ENCODE results near the gene HYAL3. TPM values are rescaled to one million over a fixed set of nuclear protein-coding genes. Genes with fewer than 3 reads are reported as not detected.

HYAL3 gene
- total RNA-seq, 4 donors from 2014 or later, result 1.2 to 17.9 (median 1.8) TPM

DNA sequence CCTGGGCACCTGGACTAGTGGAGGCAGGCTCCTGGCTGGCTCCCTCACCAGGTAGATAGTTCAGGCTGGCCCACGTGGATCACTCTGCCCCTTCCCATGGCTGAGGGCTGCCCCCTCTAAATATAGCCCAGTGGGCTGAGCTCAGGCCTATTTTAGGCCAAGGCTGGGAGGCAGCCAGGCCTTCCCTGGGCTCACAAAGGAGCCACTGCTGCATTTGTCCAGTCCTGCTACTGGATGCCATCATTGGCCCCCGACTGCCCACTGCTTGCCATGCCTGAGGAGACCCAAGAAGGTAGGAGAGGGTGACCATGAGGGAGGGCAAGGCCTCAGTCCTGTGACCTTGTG, 20.4 kb downstream of the HYAL3 start, which contains the start of gene LSMEM2:
LSMEM2 (plus strand) TSS at position 208 of the 345 bp plus-strand sequence; CDS start at position 235, 27 bp downstream.
- Histone ChIP-seq H3K27me3 (peaks cover 0 to 15% of the 10 kb centered on the region in 2 donors), H3K27ac (peak within 1 kb of the TSS in 3 of 4 donors; percentile 34 to 68 (median 66)), H3K36me3 (peaks cover 0 to 19% (median 0%) of the 10 kb centered on the region in 3 donors), H3K4me3 (no peak within 1 kb of the TSS), H3K4me1 (peaks cover 0 to 47% (median 25%) of the 10 kb centered on the region in 4 donors), H3K9me3 (no peaks in the 10 kb centered on the region)
- no peak for DNase-seq (ENCODE audit: low spot score in 2 of 2)
- TF ChIP-seq POLR2A (IDR thresholded peaks at IDR 0.05), result peak in 1 of 2 donors; percentile 19
- TF ChIP-seq, protein P1, sequence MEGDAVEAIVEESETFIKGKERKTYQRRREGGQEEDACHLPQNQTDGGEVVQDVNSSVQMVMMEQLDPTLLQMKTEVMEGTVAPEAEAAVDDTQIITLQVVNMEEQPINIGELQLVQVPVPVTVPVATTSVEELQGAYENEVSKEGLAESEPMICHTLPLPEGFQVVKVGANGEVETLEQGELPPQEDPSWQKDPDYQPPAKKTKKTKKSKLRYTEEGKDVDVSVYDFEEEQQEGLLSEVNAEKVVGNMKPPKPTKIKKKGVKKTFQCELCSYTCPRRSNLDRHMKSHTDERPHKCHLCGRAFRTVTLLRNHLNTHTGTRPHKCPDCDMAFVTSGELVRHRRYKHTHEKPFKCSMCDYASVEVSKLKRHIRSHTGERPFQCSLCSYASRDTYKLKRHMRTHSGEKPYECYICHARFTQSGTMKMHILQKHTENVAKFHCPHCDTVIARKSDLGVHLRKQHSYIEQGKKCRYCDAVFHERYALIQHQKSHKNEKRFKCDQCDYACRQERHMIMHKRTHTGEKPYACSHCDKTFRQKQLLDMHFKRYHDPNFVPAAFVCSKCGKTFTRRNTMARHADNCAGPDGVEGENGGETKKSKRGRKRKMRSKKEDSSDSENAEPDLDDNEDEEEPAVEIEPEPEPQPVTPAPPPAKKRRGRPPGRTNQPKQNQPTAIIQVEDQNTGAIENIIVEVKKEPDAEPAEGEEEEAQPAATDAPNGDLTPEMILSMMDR (IDR thresholded peaks at IDR 0.05), result no peak
- no peak for TF ChIP-seq EP300 (IDR thresholded peaks at IDR 0.05)
- WGBS, 2 donors, result 17 to 36% methylated on average over 1 to 2 of the region's 2 CpGs

DNA sequence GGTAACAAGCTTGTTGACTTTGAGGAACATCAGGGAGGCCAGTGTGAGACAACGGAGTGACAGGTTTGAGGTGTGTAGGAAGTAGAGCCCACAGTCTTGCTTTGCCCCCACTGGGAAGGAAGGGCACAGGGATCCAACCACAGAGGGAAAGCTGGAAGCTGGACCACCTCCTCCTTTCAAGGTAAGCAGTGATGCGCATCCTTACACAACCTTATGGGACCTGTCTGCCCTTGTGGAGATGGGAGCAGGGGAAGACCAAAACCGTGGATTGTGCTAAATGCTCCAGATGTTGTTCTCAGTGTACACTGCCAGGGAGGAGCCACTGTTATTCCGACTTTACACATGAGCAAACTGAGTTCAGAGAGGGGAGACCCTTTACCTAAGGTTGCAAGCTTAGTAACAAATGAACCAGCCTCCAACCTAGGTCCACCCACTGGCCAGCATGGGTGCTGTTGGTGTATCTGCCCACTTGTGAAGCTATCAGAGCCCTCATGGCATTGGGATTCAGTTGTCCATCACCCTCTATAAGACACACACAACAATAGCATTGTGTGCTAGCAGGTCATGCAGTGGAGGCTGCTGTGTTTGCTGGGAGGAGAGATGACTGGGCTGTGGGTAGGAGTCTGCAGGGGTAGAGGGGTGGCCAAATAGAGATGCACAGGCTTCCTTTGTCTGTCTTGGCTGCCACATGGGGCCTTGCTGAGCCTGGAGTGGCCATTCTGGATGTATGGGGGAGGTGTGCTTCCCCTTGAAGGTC, 20.9 kb downstream of the HYAL3 start:
- no peak for DNase-seq (ENCODE audit: low spot score in 2 of 2)
- Histone ChIP-seq H3K27ac (peak overlapping the region in 2 of 4 donors; percentile 66 to 68), H3K4me1 (peaks cover 0 to 52% (median 30%) of the 10 kb centered on the region in 4 donors), H3K27me3 (peaks cover 0 to 15% of the 10 kb centered on the region in 2 donors), H3K4me3 (no peak overlapping the region), H3K36me3 (peaks cover 0 to 19% (median 0%) of the 10 kb centered on the region in 3 donors), H3K9me3 (no peaks in the 10 kb centered on the region)
- TF ChIP-seq, protein P1 (IDR thresholded peaks at IDR 0.05), result no peak
- no peak for TF ChIP-seq POLR2A (IDR thresholded peaks at IDR 0.05)
- TF ChIP-seq EP300 (IDR thresholded peaks at IDR 0.05), result no peak
- 42 to 65% methylated on average over 3 to 4 of the region's 4 CpGs for WGBS, 2 donors

DNA sequence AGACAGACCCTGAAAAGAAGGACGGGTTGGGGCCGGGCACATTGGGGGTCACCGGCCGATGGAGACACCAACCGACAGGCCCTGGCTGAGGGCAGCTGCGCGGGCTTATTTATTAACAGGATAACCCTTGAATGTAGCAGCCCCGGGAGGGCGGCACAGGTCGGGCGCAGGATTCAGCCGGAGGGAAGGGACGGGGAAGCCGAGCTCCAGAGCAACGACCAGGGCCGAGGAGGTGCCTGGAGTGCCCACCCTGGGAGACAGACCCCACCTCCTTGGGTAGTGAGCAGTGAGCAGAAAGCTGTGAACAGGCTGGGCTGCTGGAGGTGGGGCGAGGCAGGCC, 22.5 kb downstream of the HYAL3 start:
- DNase-seq (ENCODE audit: low spot score in 2 of 2), result no peak
- Histone ChIP-seq H3K4me3 (no peak overlapping the region), H3K27ac (peak overlapping the region in 1 of 4 donors; percentile 96), H3K9me3 (no peaks in the 10 kb centered on the region), H3K4me1 (peaks cover 0 to 68% (median 42%) of the 10 kb centered on the region in 4 donors), H3K27me3 (peaks cover 0 to 15% of the 10 kb centered on the region in 2 donors), H3K36me3 (peaks cover 0 to 19% (median 0%) of the 10 kb centered on the region in 3 donors)
- TF ChIP-seq EP300 (IDR thresholded peaks at IDR 0.05) (no peak), POLR2A (IDR thresholded peaks at IDR 0.05) (no peak)
- TF ChIP-seq, protein P1 (IDR thresholded peaks at IDR 0.05), result no peak
- 80 to 84% methylated on average over 17 of the region's 17 CpGs for WGBS, 2 donors

DNA sequence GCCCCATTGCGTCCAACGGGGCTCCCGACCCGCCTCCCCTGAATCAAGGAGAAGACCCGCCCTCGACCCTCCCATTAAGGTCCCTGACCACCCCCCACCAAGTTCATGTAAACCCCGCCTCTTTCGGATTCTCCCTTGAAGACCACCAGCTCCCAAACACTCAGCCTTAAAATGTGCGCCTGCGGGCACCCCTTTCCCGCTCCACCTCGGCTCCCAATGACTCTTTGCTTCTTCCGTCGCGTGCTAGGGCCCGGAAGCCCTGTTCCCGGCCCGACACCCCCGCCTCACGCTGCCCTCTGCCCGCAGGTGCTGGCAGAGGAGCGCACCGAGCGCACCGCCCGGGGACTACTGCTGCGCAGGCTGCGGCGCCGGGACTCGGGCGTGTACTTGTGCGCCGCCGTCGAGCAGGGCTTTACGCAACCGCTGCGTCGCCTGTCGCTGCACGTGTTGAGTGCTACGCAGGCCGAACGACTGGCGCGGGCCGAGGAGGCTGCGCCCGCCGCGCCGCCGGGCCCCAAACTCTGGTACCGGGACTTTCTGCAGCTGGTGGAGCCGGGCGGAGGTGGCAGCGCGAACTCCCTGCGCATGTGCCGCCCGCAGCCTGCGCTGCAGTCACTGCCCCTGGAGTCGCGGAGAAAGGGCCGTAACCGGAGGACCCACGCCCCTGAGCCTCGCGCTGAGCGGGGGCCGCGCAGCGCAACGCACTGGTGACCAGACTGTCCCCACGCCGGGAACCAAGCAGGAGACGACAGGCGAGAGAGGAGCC, 23.0 kb downstream of the HYAL3 start:
- DNase-seq (ENCODE audit: low spot score in 2 of 2), result no peak
- Histone ChIP-seq H3K4me1 (peaks cover 0 to 74% (median 47%) of the 10 kb centered on the region in 4 donors), H3K27ac (peak overlapping the region in 2 of 4 donors; percentile 96 to 98), H3K9me3 (no peaks in the 10 kb centered on the region), H3K4me3 (no peak overlapping the region), H3K27me3 (peaks cover 0 to 15% of the 10 kb centered on the region in 2 donors), H3K36me3 (peaks cover 0 to 19% (median 0%) of the 10 kb centered on the region in 3 donors)
- WGBS, 2 donors, result 71 to 77% methylated on average over 51 to 68 of the region's 79 CpGs
- TF ChIP-seq EP300 (IDR thresholded peaks at IDR 0.05) (no peak), POLR2A (IDR thresholded peaks at IDR 0.05) (no peak)
- TF ChIP-seq, protein P1 (IDR thresholded peaks at IDR 0.05), result no peak

All from tibial nerve (tissue), 4 donors.